Measurements from ENCODE around the gene ROBO1. TPM values are rescaled to one million over a fixed set of nuclear protein-coding genes. Genes with fewer than 3 reads are reported as not detected.

The ROBO1 gene
- total RNA-seq, 1 experiment from 2014 or later = 32.2 TPM

DNA sequence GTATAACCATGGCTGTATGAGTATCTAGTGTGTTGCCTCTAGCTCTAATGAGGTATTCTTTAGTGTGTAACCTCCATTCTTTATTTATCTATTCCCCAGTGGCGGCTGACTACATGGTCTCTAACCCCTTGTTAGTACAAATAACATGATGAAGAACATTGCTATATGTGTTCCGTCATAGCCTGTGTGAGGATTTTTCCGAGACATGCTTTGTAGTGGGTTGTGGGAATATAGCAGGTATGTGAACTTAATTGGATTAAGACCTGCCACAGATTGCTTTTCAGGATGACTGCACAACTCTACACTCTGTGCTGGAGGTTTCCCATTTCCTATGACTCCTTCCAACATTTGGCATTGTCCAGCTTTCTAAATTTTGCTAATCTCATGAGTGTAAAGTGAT, 563.4 kb downstream of the ROBO1 start:
- ChIA-PET POLR2A (no interaction called here), CTCF (no interaction called here)
- Mint-ChIP-seq H3K4me1 (ENCODE audit: insufficient read depth, unreplicated experiment) (no peaks in the 10 kb centered on the region), H3K36me3 (ENCODE audit: insufficient read depth, unreplicated experiment) (no peaks in the 10 kb centered on the region), H3K4me3 (ENCODE audit: unreplicated experiment) (no peak overlapping the region), H3K27me3 (ENCODE audit: insufficient read depth, unreplicated experiment) (peaks cover 97% of the 10 kb centered on the region), H3K27ac (ENCODE audit: low read depth, unreplicated experiment) (no peak overlapping the region), H3K9me3 (ENCODE audit: unreplicated experiment) (no peaks in the 10 kb centered on the region)
- DNase-seq (ENCODE audit: unreplicated experiment) = no peak
- intact Hi-C loops (cut with micrococcal nuclease) = no loop called here
- no peak for TF ChIP-seq CTCF (IDR thresholded peaks at IDR 0.05; ENCODE audit: unreplicated experiment)
- no TSS peak for BruUV-seq (replicated peaks)

DNA sequence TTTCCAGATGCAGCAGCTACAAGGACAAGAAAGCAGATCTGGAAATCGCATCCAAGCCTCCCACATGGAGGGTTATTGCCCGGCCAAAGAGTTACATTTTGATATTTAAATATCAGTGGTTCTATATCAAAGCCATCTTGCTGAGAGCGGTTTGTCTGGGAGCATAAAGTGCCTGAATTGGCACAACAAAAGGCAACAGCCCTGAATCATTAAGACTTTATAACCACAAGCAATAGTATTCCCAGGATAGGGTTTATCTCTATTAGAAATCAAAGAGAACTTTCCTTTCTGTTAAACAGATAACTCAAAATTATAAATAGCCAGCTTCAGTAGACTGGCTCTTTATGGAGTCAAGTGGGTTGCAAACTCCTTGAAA, 564.7 kb downstream of the ROBO1 start:
- DNase-seq (ENCODE audit: unreplicated experiment) = no peak
- Mint-ChIP-seq H3K27ac (ENCODE audit: low read depth, unreplicated experiment) (no peak overlapping the region), H3K4me1 (ENCODE audit: insufficient read depth, unreplicated experiment) (no peaks in the 10 kb centered on the region), H3K4me3 (ENCODE audit: unreplicated experiment) (no peak overlapping the region), H3K27me3 (ENCODE audit: insufficient read depth, unreplicated experiment) (peaks cover 97% of the 10 kb centered on the region), H3K36me3 (ENCODE audit: insufficient read depth, unreplicated experiment) (no peaks in the 10 kb centered on the region), H3K9me3 (ENCODE audit: unreplicated experiment) (no peaks in the 10 kb centered on the region)
- ChIA-PET POLR2A (no interaction called here), CTCF (no interaction called here)
- BruUV-seq (replicated peaks) = no TSS peak
- no peak for TF ChIP-seq CTCF (IDR thresholded peaks at IDR 0.05; ENCODE audit: unreplicated experiment)
- intact Hi-C loops (cut with micrococcal nuclease) = no loop called here

GRCh38 chr3:79202471-79203143, 565.2 kb downstream of the ROBO1 start:
- Mint-ChIP-seq H3K27ac (ENCODE audit: low read depth, unreplicated experiment) (no peak overlapping the region), H3K4me3 (ENCODE audit: unreplicated experiment) (no peak overlapping the region)
- no TSS peak for BruUV-seq (replicated peaks)

GRCh38 chr3:79200456-79200855, 567.3 kb downstream of the ROBO1 start:
- POLR2A ChIA-PET = no interaction called here
- no peak for DNase-seq (ENCODE audit: unreplicated experiment)
- CTCF ChIA-PET = no interaction called here
- Mint-ChIP-seq H3K9me3 (ENCODE audit: unreplicated experiment) (no peaks in the 10 kb centered on the region), H3K4me1 (ENCODE audit: insufficient read depth, unreplicated experiment) (no peaks in the 10 kb centered on the region), H3K36me3 (ENCODE audit: insufficient read depth, unreplicated experiment) (no peaks in the 10 kb centered on the region), H3K27ac (ENCODE audit: low read depth, unreplicated experiment) (no peak overlapping the region), H3K27me3 (ENCODE audit: insufficient read depth, unreplicated experiment) (peaks cover 96% of the 10 kb centered on the region), H3K4me3 (ENCODE audit: unreplicated experiment) (no peak overlapping the region)
- no peak for TF ChIP-seq CTCF (IDR thresholded peaks at IDR 0.05; ENCODE audit: unreplicated experiment)
- intact Hi-C loops (cut with micrococcal nuclease) = no loop called here
- no TSS peak for BruUV-seq (replicated peaks)

More at GRCh38 chr3:79202471-79203143, 565.2 kb downstream of the ROBO1 start:
- Mint-ChIP-seq H3K9me3 (ENCODE audit: unreplicated experiment) (no peaks in the 10 kb centered on the region), H3K36me3 (ENCODE audit: insufficient read depth, unreplicated experiment) (no peaks in the 10 kb centered on the region), H3K27me3 (ENCODE audit: insufficient read depth, unreplicated experiment) (peaks cover 97% of the 10 kb centered on the region), H3K4me1 (ENCODE audit: insufficient read depth, unreplicated experiment) (no peaks in the 10 kb centered on the region)
- POLR2A ChIA-PET = no interaction called here
- CTCF ChIA-PET = no interaction called here
- intact Hi-C loops (cut with micrococcal nuclease) = no loop called here
- DNase-seq (ENCODE audit: unreplicated experiment) = no peak
- TF ChIP-seq CTCF (IDR thresholded peaks at IDR 0.05; ENCODE audit: unreplicated experiment) = no peak

Measured in MCF 10A (cell line).